NCI-H1694 treated with DMSO at 0.1 percent for 48 hours (cell line): Measurements from ENCODE around the gene ARL5B.

Source experiments
- DNase-seq: peaks from one replicate; lab custom pipeline; 2025; lab: John Stamatoyannopoulos, UW

The ARL5B gene

DNA sequence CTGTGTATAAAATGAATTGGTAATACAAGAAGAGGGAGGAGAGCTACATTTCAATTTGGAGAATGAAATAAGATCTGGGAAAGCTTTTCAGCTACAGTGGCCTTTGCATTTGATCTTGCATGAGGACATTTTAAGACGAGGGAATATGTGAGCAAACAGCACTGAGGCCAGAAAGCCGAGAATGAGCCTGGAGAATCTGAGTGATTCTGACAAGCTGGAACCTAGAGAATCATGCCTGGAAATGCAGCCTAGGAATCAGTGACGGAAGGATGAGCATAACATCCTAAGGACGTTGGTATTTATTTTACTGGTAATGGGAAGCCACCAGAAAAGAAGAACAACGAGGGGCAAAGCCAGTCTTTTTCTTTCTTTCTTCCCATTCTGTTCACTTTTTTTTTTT lies 44.3 kb downstream of the ARL5B start:
- no peak for DNase-seq

DNA sequence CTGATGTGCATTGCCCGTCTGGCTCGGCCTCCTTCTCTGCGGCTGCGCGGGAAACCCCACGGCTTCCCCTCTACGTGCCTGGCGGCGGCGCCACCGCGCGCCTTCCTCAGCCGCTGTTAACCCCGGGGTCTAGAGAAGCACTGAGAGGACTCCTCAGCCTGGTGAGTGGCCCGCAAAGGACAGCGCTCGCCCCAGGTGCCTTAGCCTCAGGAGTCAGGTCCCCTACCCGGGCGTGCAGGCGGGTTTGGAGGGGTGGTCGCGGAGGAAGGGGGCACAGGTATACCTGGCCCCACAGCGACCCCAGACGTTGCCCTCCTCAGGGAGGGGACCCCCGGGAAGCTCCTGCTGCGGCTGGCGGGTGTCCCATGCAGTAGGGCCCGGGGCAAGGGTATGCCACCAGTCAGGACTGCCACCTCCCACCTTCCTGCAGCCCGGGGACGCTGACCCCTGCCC lies 51.0 kb downstream of the ARL5B start:
- DNase-seq = no peak

- DNase-seq = no peak
These were observed 53.8 kb downstream of the ARL5B start for GRCh38 chr10:18713077-18713476.

DNA sequence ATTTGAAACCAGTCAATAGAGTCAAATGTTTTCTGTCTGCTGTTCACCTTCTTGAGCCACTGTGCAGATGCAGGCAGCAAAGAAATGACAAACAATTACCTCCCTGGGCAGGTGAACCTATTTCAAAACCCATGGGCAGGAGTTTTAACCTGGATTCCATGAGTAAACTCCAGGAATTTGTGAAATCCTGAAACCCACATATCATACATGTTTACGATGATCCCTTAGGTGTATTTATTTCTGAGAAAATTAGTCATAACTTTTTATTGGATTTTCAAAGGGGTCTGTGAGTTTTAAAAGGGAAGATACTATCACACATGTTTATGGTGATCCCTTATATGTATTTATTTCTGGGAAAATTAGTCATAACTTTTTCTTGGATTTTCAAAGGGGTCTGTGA lies 59.8 kb downstream of the ARL5B start:
- no peak for DNase-seq

DNA sequence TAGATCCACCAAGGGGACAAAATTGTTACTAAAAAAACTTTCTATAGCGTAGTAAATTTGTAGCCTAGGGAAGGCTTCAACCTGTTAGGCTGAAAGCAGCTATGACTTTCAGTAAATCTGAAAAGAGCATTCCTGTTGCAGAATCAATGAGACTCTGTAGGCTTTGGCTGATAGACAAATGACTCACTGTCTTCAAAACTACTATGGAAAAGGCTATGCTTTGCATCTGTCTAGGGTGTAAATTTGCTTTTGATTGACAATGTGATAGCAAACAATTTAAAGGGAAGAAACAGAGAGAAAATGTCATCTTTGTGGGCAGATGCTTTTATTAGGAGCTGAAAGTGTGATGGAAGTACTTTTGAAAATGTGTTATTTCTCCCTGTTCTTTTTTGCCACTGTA lies 60.6 kb downstream of the ARL5B start:
- DNase-seq = no peak

- DNase-seq = no peak
These were observed 61.8 kb downstream of the ARL5B start for GRCh38 chr10:18721067-18721466.

DNA sequence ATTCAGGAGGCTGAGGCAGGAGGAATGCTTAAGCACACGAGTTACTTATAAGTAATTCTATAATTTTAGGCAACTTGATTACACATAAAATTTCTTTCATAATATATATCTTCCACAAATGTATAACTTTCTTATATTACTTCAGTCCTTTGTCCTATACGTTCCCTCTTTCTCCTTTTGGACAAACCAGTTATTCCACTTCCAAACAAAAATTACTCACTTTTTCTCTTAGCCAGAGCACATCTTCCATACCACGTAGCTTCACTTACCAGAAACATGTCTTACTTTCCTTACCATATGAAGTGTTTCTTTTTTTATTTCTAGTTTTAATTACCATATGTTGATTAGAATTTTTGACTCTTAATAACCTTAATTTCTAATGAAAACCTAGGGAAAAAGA lies 64.6 kb downstream of the ARL5B start:
- DNase-seq = no peak
